Activated CD8-positive, alpha-beta T cell treated with anti-CD3 and anti-CD28 coated beads for 36 hours (primary cell): ENCODE results near the gene XPO5. TPM values are rescaled to one million over a fixed set of nuclear protein-coding genes. Genes with fewer than 3 reads are reported as not detected.
"Not testable (repeated sequence)": the region's sequence is repeated elsewhere in the genome, so short reads cannot be mapped to it uniquely, and the experiment has no call there.

Experiments
- ATAC-seq: fragments of 200-7000 bp; cut with Tn5 transposase; one replicate; pipeline ENCODE4 v1.10.0; 2021; ENCODE audit warnings: mild to moderate bottlenecking, moderate library complexity
- CTCF ChIA-PET: fragments of 350-600 bp; sonication (Branson Sonifier 250); formaldehyde crosslinking; loops from one replicate; lab custom pipeline; 2021; ENCODE audit warnings: antibody characterized with exemption; lab: Charles Lee
- POLR2A ChIA-PET: fragments of 350-600 bp; sonication (Branson Sonifier 250); formaldehyde crosslinking; loops from one replicate; lab custom pipeline; 2021; ENCODE audit warnings: antibody characterized with exemption; lab: Charles Lee
- DNase-seq: peaks from one replicate; pipeline ENCODE4 v3.0.0-alpha.2; 2020
- H3K27ac Mint-ChIP-seq: one replicate; pipeline ENCODE4 v1.8.0; 2021; ENCODE audit warnings: mild to moderate bottlenecking, mixed read lengths
- H3K27me3 Mint-ChIP-seq: one replicate; pipeline ENCODE4 v1.8.0; 2021; ENCODE audit warnings: mixed read lengths
- H3K36me3 Mint-ChIP-seq: one replicate; pipeline ENCODE4 v1.8.0; 2021; ENCODE audit warnings: low read depth, mixed read lengths
- H3K4me1 Mint-ChIP-seq: one replicate; pipeline ENCODE4 v1.8.0; 2021; ENCODE audit warnings: low read depth, mixed read lengths
- H3K4me3 Mint-ChIP-seq: one replicate; pipeline ENCODE4 v1.8.0; 2021; ENCODE audit warnings: mild to moderate bottlenecking, moderate library complexity, mixed read lengths
- H3K9me3 Mint-ChIP-seq: one replicate; pipeline ENCODE4 v1.8.0; 2021; ENCODE audit warnings: mixed read lengths
- intact Hi-C: fragments of 100-400 bp; cut with micrococcal nuclease; formaldehyde crosslinking; loops from one replicate; pipeline ENCODE4 v1.10.0; 2022
- total RNA-seq, 2 experiments: library from RNA; stranded (reverse); gene quantifications; one replicate each; pipeline ENCODE4 v1.2.3, GENCODE V29; 2021
- TF ChIP-seq, protein P1 (sequence below): fragments of 200-600 bp; IDR thresholded peaks from one replicate; pipeline ENCODE4 v1.8.0; 2022; ENCODE audit warnings: antibody characterized with exemption, mild to moderate bottlenecking

XPO5 gene
- total RNA-seq, 2 experiments from 2014 or later = 92.3 to 92.6 TPM

DNA sequence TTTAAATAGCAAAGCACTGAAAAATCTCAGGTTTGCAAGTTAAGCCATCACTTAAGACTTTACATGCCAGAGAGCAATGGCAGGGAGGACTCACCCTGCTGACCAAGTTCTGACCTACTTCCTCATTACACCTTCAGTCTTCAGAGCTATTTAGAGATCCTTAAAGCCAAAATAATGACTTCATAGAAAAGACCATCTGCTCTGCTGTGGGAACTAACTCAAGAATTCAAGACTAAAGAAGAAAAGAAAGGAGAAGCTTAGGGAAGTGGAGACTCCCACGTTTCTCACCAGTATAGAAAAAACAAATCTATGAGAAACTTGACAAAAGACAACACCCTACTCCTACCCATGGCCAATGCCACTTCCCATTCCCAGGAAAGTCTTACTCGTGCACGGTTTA lies 28.6 kb downstream of the XPO5 start:
- no peaks in the 10 kb centered on the region for H3K4me1 Mint-ChIP-seq
- no peak for DNase-seq
- ATAC-seq = no peak
- H3K27ac Mint-ChIP-seq = no peak overlapping the region
- peaks cover 65% of the 10 kb centered on the region for H3K36me3 Mint-ChIP-seq
- H3K9me3 Mint-ChIP-seq = no peaks in the 10 kb centered on the region
- intact Hi-C loops = no loop called here
- ChIA-PET POLR2A (interaction anchor here (0.8 to 4.5 kb wide), 3 partner anchors 16 to 29 kb away, joined by 3 to 18 read pairs (median 4); partner anchors contain the start of genes POLR1C and YIPF3), CTCF (interaction anchor here (0.7 to 3.5 kb wide), 3 partner anchors 19 to 1559 kb away, joined by 3 to 16 read pairs (median 3); no protein-coding TSS in a partner anchor)
- H3K27me3 Mint-ChIP-seq = no peaks in the 10 kb centered on the region
- TF ChIP-seq, protein P1, sequence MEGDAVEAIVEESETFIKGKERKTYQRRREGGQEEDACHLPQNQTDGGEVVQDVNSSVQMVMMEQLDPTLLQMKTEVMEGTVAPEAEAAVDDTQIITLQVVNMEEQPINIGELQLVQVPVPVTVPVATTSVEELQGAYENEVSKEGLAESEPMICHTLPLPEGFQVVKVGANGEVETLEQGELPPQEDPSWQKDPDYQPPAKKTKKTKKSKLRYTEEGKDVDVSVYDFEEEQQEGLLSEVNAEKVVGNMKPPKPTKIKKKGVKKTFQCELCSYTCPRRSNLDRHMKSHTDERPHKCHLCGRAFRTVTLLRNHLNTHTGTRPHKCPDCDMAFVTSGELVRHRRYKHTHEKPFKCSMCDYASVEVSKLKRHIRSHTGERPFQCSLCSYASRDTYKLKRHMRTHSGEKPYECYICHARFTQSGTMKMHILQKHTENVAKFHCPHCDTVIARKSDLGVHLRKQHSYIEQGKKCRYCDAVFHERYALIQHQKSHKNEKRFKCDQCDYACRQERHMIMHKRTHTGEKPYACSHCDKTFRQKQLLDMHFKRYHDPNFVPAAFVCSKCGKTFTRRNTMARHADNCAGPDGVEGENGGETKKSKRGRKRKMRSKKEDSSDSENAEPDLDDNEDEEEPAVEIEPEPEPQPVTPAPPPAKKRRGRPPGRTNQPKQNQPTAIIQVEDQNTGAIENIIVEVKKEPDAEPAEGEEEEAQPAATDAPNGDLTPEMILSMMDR = no peak
- no peak overlapping the region for H3K4me3 Mint-ChIP-seq

DNA sequence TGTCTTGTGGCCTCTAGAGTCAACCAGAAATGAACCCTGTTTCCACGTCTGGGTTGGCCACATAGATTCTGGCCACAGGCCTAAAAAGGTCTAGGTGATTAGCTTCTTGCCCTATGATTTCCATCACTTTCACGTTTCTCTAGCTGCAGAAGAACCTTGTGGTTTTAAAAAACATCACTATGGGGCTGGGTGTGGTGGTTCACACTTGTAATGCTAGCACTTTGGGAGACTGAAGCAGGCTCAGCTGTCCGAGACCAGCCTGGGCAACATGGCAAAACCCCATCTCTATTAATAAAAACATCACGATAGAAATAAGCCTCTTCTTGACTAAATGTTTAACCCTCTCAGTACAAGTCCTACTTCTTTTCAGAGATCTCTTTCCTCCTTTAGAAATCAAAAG lies 31.4 kb downstream of the XPO5 start:
- no peak for ATAC-seq
- H3K27me3 Mint-ChIP-seq = no peaks in the 10 kb centered on the region
- H3K4me1 Mint-ChIP-seq = no peaks in the 10 kb centered on the region
- CTCF ChIA-PET = interaction anchor here (1.7 kb wide), 1 partner anchor 13 kb away, joined by 4 read pairs; no protein-coding TSS in a partner anchor
- TF ChIP-seq, protein P1 = no peak
- H3K4me3 Mint-ChIP-seq = no peak overlapping the region
- POLR2A ChIA-PET = interaction anchor here (0.9 to 4.5 kb wide), 7 partner anchors 8 to 29 kb away, joined by 3 to 18 read pairs (median 3); partner anchors contain the start of genes POLR1C and YIPF3
- DNase-seq = no peak
- intact Hi-C loops = no loop called here
- peaks cover 59% of the 10 kb centered on the region for H3K36me3 Mint-ChIP-seq
- no peaks in the 10 kb centered on the region for H3K9me3 Mint-ChIP-seq
- no peak overlapping the region for H3K27ac Mint-ChIP-seq

DNA sequence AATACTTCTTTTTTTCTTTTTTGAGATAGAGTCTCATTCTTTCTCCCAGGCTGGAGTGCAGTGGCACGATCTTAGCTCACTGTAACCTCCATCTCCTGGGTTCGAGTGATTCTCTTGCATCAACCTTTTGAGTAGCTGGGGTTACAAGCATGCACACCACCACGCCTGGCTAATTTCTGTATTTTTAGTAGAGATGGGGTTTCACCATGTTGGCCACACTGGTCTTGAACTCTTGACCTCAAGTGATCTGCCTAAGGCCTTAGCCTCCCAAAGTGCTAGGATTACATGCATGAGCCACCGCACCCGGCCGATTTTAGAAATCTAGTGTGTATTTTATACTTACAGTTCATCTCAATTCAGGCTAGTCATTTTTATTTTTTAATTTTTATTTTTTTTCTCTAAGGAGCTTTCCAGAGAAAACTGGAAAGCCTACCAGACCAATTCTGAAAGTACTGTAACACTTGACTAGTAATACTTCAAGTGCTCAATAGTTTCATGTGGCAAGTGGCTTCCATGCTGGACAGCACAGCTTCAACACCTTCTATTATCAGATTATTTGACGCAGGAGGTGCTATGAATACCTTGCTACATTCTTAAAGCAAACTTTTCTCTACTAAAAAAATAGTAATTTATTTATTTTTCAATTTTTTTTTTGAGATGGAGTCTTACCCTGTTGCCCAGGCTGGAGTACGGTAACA lies 33.9 kb downstream of the XPO5 start:
- Mint-ChIP-seq H3K36me3 (peaks cover 56% of the 10 kb centered on the region), H3K9me3 (no peaks in the 10 kb centered on the region), H3K27me3 (no peaks in the 10 kb centered on the region), H3K4me3 (no peak overlapping the region), H3K4me1 (no peaks in the 10 kb centered on the region), H3K27ac (peak overlapping the region; percentile 25)
- intact Hi-C loops = no loop called here
- ChIA-PET CTCF (interaction anchor here (1.0 kb wide), 1 partner anchor 20 kb away, joined by 3 read pairs; no protein-coding TSS in a partner anchor), POLR2A (interaction anchor here (1.1 to 1.5 kb wide), 2 partner anchors 9 to 25 kb away, joined by 5 read pairs; partner anchors contain the start of genes POLR1C and YIPF3)
- DNase-seq (no peak), ATAC-seq (no peak)
- TF ChIP-seq, protein P1 = no peak

DNA sequence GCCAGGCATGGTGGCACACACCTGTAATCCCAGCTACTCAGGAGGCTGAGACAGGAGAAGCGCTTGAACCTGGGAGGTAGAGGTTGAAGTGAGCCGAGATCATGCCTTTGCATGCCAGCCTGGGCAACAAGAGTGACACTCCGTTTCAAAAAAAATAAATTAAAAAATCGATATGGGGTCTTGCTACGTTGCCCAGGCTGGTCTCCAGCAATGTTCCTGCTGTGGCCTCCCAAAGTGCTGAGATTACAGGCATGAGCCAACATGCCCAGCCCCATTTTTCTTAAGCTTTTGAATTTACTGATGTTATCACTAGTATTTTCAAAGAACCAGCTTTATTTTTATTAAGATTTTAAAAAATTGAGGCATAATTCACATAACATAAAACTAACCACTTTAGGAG lies 35.3 kb downstream of the XPO5 start:
- ChIA-PET CTCF (interaction anchor here (1.4 kb wide), 1 partner anchor 68 kb away, joined by 3 read pairs; no protein-coding TSS in a partner anchor), POLR2A (interaction anchor here (1.4 kb wide), 1 partner anchor 19 kb away, joined by 4 read pairs; no protein-coding TSS in a partner anchor)
- TF ChIP-seq, protein P1 = no peak
- Mint-ChIP-seq H3K36me3 (peaks cover 49% of the 10 kb centered on the region), H3K4me1 (no peaks in the 10 kb centered on the region), H3K27me3 (no peaks in the 10 kb centered on the region), H3K4me3 (no peak overlapping the region), H3K27ac (no peak overlapping the region), H3K9me3 (no peaks in the 10 kb centered on the region)
- intact Hi-C loops = no loop called here
- DNase-seq = no peak
- no peak for ATAC-seq

DNA sequence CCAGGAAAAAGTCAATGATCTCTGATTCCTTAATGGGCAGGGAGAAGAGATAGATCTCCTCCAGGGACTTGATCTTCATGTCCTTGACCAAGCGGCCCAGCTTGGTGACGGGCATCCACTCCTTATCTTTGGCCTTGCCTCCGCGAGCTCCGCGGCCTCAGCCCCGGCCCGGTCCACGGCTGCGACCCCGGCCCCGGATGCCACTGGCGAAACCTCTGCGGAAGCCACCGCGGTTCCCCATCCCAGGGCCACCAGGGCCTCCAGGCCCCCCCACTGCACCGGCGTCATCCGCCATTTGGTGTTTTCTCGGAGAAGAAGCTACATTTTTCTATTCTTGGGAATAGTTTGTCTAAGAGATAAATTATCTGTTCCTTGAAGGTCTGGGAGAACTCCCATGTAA lies 36.4 kb downstream of the XPO5 start:
- H3K9me3 Mint-ChIP-seq, H3K4me1 Mint-ChIP-seq, intact Hi-C loops, H3K4me3 Mint-ChIP-seq, H3K27me3 Mint-ChIP-seq, DNase-seq, ATAC-seq, H3K27ac Mint-ChIP-seq, POLR2A ChIA-PET: not testable (repeated sequence)
- CTCF ChIA-PET = interaction anchor here (1.5 kb wide), 1 partner anchor 12 kb away, joined by 6 read pairs; no protein-coding TSS in a partner anchor
- peaks cover 45% of the 10 kb centered on the region for H3K36me3 Mint-ChIP-seq

DNA sequence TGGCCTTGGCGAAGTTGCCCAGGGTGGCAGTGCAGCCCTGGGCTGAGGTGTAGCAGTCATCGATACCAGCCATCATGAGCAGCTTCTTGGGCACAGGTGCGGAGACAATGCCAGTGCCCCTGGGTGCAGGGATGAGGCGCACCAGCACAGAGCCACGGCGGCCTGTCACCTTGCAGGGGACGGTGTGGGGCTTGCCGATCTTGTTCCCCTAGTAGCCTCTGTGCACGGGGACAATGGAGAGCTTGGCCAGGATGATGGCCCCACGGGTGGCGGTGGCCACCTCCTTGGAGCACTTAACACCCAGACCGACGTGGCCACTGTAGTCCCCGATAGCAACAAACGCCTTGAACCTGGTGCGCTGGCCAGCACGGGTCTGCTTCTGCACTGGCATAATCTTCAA lies 36.9 kb downstream of the XPO5 start:
- H3K9me3 Mint-ChIP-seq, H3K4me1 Mint-ChIP-seq, DNase-seq, ATAC-seq, H3K4me3 Mint-ChIP-seq, H3K27me3 Mint-ChIP-seq, H3K27ac Mint-ChIP-seq, intact Hi-C loops: not testable (repeated sequence)
- ChIA-PET POLR2A (interaction anchor here (0.8 kb wide), 1 partner anchor 111 kb away, joined by 3 read pairs; no protein-coding TSS in a partner anchor), CTCF (interaction anchor here (1.5 to 1.7 kb wide), 2 partner anchors 12 to 70 kb away, joined by 6 to 9 read pairs; no protein-coding TSS in a partner anchor)
- peaks cover 42% of the 10 kb centered on the region for H3K36me3 Mint-ChIP-seq
